ENCODE measurements around the gene XRCC6.

The XRCC6 gene

DNA sequence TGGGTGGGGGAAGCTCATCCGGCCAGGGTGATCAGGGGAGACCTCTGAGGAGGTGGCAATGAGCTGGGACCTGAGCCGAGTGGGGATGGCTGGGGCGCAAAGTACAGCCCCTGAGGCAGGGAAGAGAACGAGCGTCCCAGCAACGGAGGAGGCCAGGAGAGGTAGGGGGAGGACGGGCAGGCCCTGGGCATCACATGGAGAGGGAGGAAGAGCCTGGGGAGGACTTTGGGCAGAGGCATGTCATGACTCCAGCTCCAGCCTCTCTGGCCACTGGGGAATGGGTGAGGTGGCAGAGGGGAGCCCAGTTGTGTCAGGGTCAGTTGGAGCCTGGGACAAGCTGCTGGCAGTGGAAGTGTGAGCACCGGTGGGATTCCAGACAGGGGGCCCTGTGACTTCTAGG is 43.0 kb upstream of the XRCC6 start:
- DNase-seq (ENCODE audit: low read depth) = no peak
- TF ChIP-seq, protein P1, sequence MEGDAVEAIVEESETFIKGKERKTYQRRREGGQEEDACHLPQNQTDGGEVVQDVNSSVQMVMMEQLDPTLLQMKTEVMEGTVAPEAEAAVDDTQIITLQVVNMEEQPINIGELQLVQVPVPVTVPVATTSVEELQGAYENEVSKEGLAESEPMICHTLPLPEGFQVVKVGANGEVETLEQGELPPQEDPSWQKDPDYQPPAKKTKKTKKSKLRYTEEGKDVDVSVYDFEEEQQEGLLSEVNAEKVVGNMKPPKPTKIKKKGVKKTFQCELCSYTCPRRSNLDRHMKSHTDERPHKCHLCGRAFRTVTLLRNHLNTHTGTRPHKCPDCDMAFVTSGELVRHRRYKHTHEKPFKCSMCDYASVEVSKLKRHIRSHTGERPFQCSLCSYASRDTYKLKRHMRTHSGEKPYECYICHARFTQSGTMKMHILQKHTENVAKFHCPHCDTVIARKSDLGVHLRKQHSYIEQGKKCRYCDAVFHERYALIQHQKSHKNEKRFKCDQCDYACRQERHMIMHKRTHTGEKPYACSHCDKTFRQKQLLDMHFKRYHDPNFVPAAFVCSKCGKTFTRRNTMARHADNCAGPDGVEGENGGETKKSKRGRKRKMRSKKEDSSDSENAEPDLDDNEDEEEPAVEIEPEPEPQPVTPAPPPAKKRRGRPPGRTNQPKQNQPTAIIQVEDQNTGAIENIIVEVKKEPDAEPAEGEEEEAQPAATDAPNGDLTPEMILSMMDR (IDR thresholded peaks at IDR 0.05; ENCODE audit: insufficient read depth, low read depth, low read length, missing control alignments) = no peak
- no peak overlapping the region for H3K4me3 ChIP-seq (ENCODE audit: low read depth, low read length)

DNA sequence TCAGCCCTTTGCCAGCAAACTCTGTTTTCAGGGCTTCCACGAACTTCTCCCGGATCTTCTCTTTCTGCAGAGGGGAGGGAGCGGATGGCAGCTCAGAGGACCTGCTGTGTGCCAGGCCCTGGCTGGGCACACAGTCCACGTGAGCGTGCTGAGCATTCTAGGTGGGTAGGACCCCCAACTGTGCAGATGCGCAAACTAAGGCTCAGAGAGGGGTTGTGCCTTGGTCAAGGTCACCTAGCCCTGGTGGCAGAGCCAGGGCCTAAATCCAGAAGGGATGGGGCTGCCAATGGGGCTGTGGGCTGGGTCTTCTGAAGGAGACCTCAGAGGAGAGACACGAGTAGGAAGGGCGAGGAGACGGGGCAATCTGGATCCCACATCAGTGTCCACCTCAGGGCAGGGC is 42.3 kb upstream of the XRCC6 start:
- TF ChIP-seq, protein P1 (IDR thresholded peaks at IDR 0.05; ENCODE audit: insufficient read depth, low read depth, low read length, missing control alignments) = no peak
- no peak overlapping the region for H3K4me3 ChIP-seq (ENCODE audit: low read depth, low read length)
- DNase-seq (ENCODE audit: low read depth) = no peak

DNA sequence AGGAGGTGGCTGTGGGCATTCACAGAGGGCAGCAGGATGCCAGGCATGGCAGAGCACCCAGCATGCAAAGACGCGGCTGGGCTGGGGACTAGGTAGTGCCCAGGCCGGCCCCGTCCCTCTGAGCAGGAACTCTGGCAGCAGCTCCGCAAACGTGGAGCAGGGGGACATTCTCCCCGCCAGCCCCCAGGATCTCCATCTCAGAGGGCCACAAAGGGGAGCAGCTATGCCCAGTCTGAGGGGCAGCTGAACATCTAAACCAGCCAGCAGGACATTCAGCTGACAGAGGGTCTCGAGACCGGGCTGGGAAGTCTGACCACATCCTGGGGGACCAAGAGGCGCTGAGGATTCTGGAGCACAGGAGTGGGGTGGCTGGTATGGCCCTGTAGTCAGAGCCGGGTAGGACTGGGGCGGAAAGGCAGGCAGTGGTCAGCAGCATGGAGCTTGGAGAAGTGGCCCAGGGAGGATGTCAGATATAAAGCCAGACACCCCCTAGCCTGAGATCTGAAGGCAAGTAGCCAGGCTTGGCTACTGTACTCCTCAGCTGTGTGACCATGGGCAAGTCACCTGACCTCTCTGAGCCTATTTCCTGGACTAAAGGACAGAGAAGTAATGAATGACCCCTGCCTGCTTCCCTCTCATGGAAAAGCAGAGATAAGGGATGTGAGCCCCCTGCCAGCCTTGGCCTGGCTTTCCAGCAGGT is 41.6 kb upstream of the XRCC6 start:
- DNase-seq (ENCODE audit: low read depth) = no peak
- H3K4me3 ChIP-seq (ENCODE audit: low read depth, low read length) = no peak overlapping the region
- TF ChIP-seq, protein P1 (IDR thresholded peaks at IDR 0.05; ENCODE audit: insufficient read depth, low read depth, low read length, missing control alignments) = no peak

DNA sequence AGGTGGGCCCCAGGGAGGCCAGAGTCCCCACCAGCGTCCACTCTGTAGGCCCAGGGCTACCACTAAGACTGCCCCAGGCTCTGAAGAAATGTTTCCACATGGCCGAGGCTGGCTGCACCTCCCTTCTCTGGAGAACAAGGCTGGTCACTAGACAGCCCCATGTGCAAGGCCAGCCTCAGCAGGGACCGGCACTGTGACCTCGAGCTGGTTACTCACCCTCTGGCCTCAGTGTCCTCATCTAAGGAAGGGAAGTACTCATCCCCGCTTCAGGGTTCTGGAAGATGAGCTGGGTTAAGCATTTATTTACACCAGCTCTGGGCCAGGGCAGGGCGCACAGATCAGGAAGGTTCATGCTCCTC is 41.1 kb upstream of the XRCC6 start:
- H3K4me3 ChIP-seq (ENCODE audit: low read depth, low read length) = no peak overlapping the region
- TF ChIP-seq, protein P1 (IDR thresholded peaks at IDR 0.05; ENCODE audit: insufficient read depth, low read depth, low read length, missing control alignments) = no peak
- DNase-seq (ENCODE audit: low read depth) = no peak

DNA sequence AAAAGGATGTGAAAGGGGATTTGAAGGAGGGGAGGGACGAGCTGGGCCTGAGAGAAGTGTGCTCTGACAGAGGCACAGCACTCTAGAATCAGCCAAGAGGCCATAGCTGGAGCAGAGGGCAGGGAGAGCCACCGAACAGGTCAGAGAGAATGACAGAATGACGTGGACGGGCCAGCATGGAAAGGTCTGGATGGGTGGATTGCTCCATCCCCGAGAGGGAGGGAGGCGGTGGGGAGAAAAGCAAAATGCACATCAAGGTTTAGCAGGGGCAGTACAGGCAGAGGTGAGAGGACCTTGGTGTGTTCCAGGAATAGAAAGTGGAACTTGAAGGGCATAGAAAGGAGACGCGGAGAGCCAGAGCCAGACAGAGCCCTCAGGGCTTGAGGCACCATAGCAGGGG is 38.4 kb upstream of the XRCC6 start:
- no peak overlapping the region for H3K4me3 ChIP-seq (ENCODE audit: low read depth, low read length)
- TF ChIP-seq, protein P1 (IDR thresholded peaks at IDR 0.05; ENCODE audit: insufficient read depth, low read depth, low read length, missing control alignments) = no peak
- no peak for DNase-seq (ENCODE audit: low read depth)

DNA sequence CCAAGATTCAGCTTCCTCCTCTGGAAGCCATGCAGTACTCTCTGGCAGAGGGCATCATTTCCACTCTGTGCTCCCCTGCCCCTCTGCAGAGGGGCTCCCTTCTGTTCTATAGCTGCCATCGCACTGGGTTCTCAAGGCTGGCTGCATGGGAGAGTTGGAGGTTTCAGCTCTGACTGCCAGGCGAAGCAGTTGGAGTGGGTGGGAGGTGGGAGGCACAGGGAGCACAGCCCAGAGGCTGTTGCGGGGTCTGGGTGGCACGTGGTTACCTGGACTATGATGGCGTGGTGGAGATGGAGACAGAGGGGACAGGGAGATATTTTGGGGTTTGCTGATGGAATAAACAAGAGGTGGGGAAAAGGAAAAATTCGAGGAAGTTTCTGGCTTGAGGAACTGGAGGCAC is 36.2 kb upstream of the XRCC6 start:
- TF ChIP-seq, protein P1 (IDR thresholded peaks at IDR 0.05; ENCODE audit: insufficient read depth, low read depth, low read length, missing control alignments) = no peak
- no peak for DNase-seq (ENCODE audit: low read depth)
- no peak overlapping the region for H3K4me3 ChIP-seq (ENCODE audit: low read depth, low read length)

DNA sequence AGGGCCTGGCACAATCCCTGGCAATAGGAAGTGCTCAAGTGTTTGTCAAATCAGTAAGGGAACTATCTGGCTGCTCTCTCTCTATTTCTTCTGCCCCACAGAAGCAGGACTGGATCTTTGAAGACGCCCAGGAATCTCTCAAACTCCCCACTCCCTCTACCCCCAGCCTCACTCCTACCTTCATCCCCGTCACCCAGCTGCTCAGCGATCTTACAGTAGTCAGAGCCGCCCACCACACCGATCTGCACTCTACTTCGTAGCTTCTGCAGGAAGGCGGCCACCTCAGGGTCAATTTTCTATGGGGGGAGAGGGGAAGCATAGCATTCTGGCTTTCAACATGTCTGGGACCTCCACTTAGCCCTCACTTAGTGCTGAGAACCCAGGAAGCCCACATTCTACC is 35.2 kb upstream of the XRCC6 start:
- TF ChIP-seq, protein P1 (IDR thresholded peaks at IDR 0.05; ENCODE audit: insufficient read depth, low read depth, low read length, missing control alignments) = no peak
- no peak for DNase-seq (ENCODE audit: low read depth)
- H3K4me3 ChIP-seq (ENCODE audit: low read depth, low read length) = no peak overlapping the region

All from GM12865 (cell line).